Neural cell (in vitro differentiated cells): ENCODE data around the gene E2F2. TPM values are rescaled to one million over a fixed set of nuclear protein-coding genes. Genes with fewer than 3 reads are reported as not detected.

Experiments used
- H2AFZ ChIP-seq: fragments of 200-600, 300-800 bp; sonication (generic), shearing (Covaris generic); 2 replicates; pipeline ENCODE4 v1.6.0; 2014; ENCODE audit warnings: low read depth, mild to moderate bottlenecking, antibody characterized with exemption, low read length, moderate library complexity
- H3F3A ChIP-seq: fragments of 200-600 bp; shearing (Covaris generic); 2 replicates; pipeline ENCODE4 v1.6.1; 2016; ENCODE audit warnings: mild to moderate bottlenecking, moderate library complexity, mixed read lengths, antibody characterized with exemption, low read length; ENCODE audit not compliant: insufficient read depth, poor library complexity, severe bottlenecking
- H3K27ac ChIP-seq: fragments of 200-600, 300-800 bp; sonication (generic), shearing (Covaris generic); 2 replicates; pipeline ENCODE4 v1.5.1; 2014; ENCODE audit warnings: mild to moderate bottlenecking, low read length, moderate library complexity
- H3K27me3 ChIP-seq: fragments of 300-800, 200-600 bp; sonication (generic), shearing (Covaris generic); 2 replicates; pipeline ENCODE4 v1.6.0; 2014; ENCODE audit warnings: mild to moderate bottlenecking, low read depth, low read length, moderate library complexity; ENCODE audit not compliant: insufficient read depth
- H3K36me3 ChIP-seq: fragments of 300-800, 200-600 bp; sonication (generic), shearing (Covaris generic); 2 replicates; pipeline ENCODE4 v1.5.1; 2014; ENCODE audit warnings: mild to moderate bottlenecking, antibody characterized with exemption, low read length, moderate library complexity; ENCODE audit not compliant: insufficient read depth
- H3K4me2 ChIP-seq: fragments of 300-800, 200-600 bp; sonication (generic), shearing (Covaris generic); 2 replicates; pipeline ENCODE4 v1.6.0; 2014; ENCODE audit warnings: mild to moderate bottlenecking, low read length
- H3K4me3 ChIP-seq: fragments of 300-800, 200-600 bp; sonication (generic), shearing (Covaris generic); 2 replicates; pipeline ENCODE4 v1.5.1; 2014; ENCODE audit warnings: mild to moderate bottlenecking, low read length, moderate library complexity
- H3K79me2 ChIP-seq: fragments of 200-600 bp; shearing (Covaris generic); replicated peaks from 2 replicates; pipeline ENCODE4 v1.6.0; 2014; ENCODE audit warnings: mild to moderate bottlenecking, low read length, moderate library complexity; ENCODE audit not compliant: insufficient read depth
- H3K9ac ChIP-seq: fragments of 300-800, 200-600 bp; sonication (generic), shearing (Covaris generic); 2 replicates; pipeline ENCODE4 v1.6.1; 2016; ENCODE audit warnings: mild to moderate bottlenecking, low read length, mixed read lengths
- H3K9me2 ChIP-seq: fragments of 200-600 bp; shearing (Covaris generic); 2 replicates; pipeline ENCODE4 v1.6.1; 2016; ENCODE audit warnings: mild to moderate bottlenecking, low read length, mixed read lengths; ENCODE audit not compliant: insufficient read depth
- H3K9me3 ChIP-seq: fragments of 200-600, 300-800 bp; sonication (generic), shearing (Covaris generic); 2 replicates; pipeline ENCODE4 v1.6.1; 2016; ENCODE audit warnings: mild to moderate bottlenecking, mixed run types, low read length, moderate library complexity, mixed read lengths
- H4K20me1 ChIP-seq: fragments of 200-600 bp; shearing (Covaris generic); 2 replicates; pipeline ENCODE4 v1.6.1; 2016; ENCODE audit warnings: mild to moderate bottlenecking, mixed run types; ENCODE audit not compliant: insufficient read depth
- CTCF ChIP-seq: fragments of 450-650 bp; IDR thresholded peaks from 2 replicates; pipeline ENCODE4 v1.5.1; 2014; ENCODE audit warnings: antibody characterized with exemption, mild to moderate bottlenecking, moderate library complexity; ENCODE audit not compliant: poor library complexity, severe bottlenecking
- EP300 ChIP-seq: fragments of 450-650 bp; conservative IDR thresholded peaks from 2 replicates; pipeline ENCODE4 v1.6.1; 2014; ENCODE audit warnings: antibody characterized with exemption, mild to moderate bottlenecking, moderate library complexity; ENCODE audit not compliant: poor library complexity, severe bottlenecking
- EZH2 ChIP-seq: fragments of 200-600, 300-800 bp; shearing (Covaris generic), sonication (generic); IDR thresholded peaks from 2 replicates; pipeline ENCODE4 v1.6.1; 2014; ENCODE audit warnings: antibody characterized with exemption, low read length, borderline replicate concordance, mild to moderate bottlenecking; ENCODE audit not compliant: insufficient read depth, poor library complexity, severe bottlenecking
- MXI1 ChIP-seq: fragments of 450-650 bp; conservative IDR thresholded peaks from 2 replicates; pipeline ENCODE4 v1.6.1; 2014; ENCODE audit warnings: antibody characterized with exemption, mild to moderate bottlenecking; ENCODE audit not compliant: poor library complexity, severe bottlenecking
- POLR2AphosphoS5 ChIP-seq: IDR thresholded peaks from 2 replicates; pipeline ENCODE4 v1.6.1; 2012
- RAD21 ChIP-seq: fragments of 450-650 bp; conservative IDR thresholded peaks from 2 replicates; pipeline ENCODE4 v1.6.1; 2014; ENCODE audit warnings: antibody characterized with exemption, mild to moderate bottlenecking, moderate library complexity
- REST ChIP-seq: IDR thresholded peaks from 2 replicates; pipeline ENCODE4 v1.6.1; 2012; ENCODE audit warnings: borderline replicate concordance
- SMC3 ChIP-seq: fragments of 450-650 bp; conservative IDR thresholded peaks from 2 replicates; pipeline ENCODE4 v1.6.1; 2014; ENCODE audit warnings: antibody characterized with exemption, mild to moderate bottlenecking, moderate library complexity; ENCODE audit not compliant: poor library complexity
- TAF1 ChIP-seq: IDR thresholded peaks from 2 replicates; pipeline ENCODE4 v1.6.1; 2012; ENCODE audit warnings: low read depth
- polyA plus RNA-seq: library from polyadenylated mRNA; depleted of rRNA; stranded (reverse); fragments of >200 nt; gene quantifications from 2 replicates; pipeline ENCODE4 v1.2.3, GENCODE V29; 2014

The E2F2 gene
- polyA plus RNA-seq, 1 donor from 2014 or later, result 0.16 TPM

- no peak for TF ChIP-seq SMC3
- no peak for TF ChIP-seq TAF1
- no peak for TF ChIP-seq RAD21
- no peak for TF ChIP-seq EP300
- no peak for TF ChIP-seq CTCF
- no peak for TF ChIP-seq EZH2
- no peak for TF ChIP-seq REST
- TF ChIP-seq MXI1, result no peak
- TF ChIP-seq POLR2AphosphoS5, result no peak
- Histone ChIP-seq H2AFZ (no peak overlapping the region), H3K9me3 (no peaks in the 10 kb centered on the region), H3K27ac (no peak overlapping the region), H3K27me3 (no peaks in the 10 kb centered on the region), H3K9me2 (no peaks in the 10 kb centered on the region), H3F3A (no peaks in the 10 kb centered on the region), H3K4me2 (no peak overlapping the region), H3K79me2 (peaks cover 10% of the 10 kb centered on the region), H3K4me3 (no peak overlapping the region), H3K36me3 (no peaks in the 10 kb centered on the region), H3K9ac (no peak overlapping the region), H4K20me1 (no peaks in the 10 kb centered on the region)
These were observed 51.4 kb downstream of the E2F2 start for GRCh38 chr1:23479666-23479941.

- Histone ChIP-seq H3K9me2 (no peaks in the 10 kb centered on the region), H2AFZ (no peak overlapping the region), H3K9ac (no peak overlapping the region), H3K36me3 (no peaks in the 10 kb centered on the region), H4K20me1 (no peaks in the 10 kb centered on the region), H3K27ac (no peak overlapping the region), H3F3A (no peaks in the 10 kb centered on the region), H3K9me3 (no peaks in the 10 kb centered on the region), H3K27me3 (no peaks in the 10 kb centered on the region), H3K4me2 (no peak overlapping the region), H3K79me2 (peaks cover 10% of the 10 kb centered on the region), H3K4me3 (no peak overlapping the region)
- TF ChIP-seq SMC3 (no peak), RAD21 (no peak), MXI1 (no peak), POLR2AphosphoS5 (no peak), EP300 (no peak), REST (no peak), TAF1 (no peak), EZH2 (no peak), CTCF (no peak)
These were observed 52.0 kb downstream of the E2F2 start for GRCh38 chr1:23478896-23479665.
